ENCODE results near the gene KCNH3. TPM values are rescaled to one million over a fixed set of nuclear protein-coding genes. Genes with fewer than 3 reads are reported as not detected.
"Not testable (repeated sequence)": the region's sequence is repeated elsewhere in the genome, so short reads cannot be mapped to it uniquely, and the experiment has no call there.

Gene KCNH3
- total RNA-seq, 1 donor from 2014 or later = 0.83 TPM

GRCh38 chr12:49583366-49584094 is 44.7 kb downstream of the KCNH3 start:
- intact Hi-C loops (cut with micrococcal nuclease) = no loop called here

GRCh38 chr12:49584591-49584990 is 45.8 kb downstream of the KCNH3 start:
- intact Hi-C loops (cut with micrococcal nuclease) = no loop called here

- intact Hi-C loops (cut with micrococcal nuclease) = no loop called here
Measured at GRCh38 chr12:49585477-49586459, 46.9 kb downstream of the KCNH3 start.

- intact Hi-C loops (cut with micrococcal nuclease) = no loop called here
Measured at GRCh38 chr12:49587174-49587908, 48.5 kb downstream of the KCNH3 start.

GRCh38 chr12:49588281-49588680 is 49.5 kb downstream of the KCNH3 start:
- intact Hi-C loops (cut with micrococcal nuclease) = no loop called here

GRCh38 chr12:49588721-49589516 is 50.1 kb downstream of the KCNH3 start:
- intact Hi-C loops (cut with micrococcal nuclease) = no loop called here

GRCh38 chr12:49598527-49598926 is 59.7 kb downstream of the KCNH3 start:
- intact Hi-C loops (cut with micrococcal nuclease) = no loop called here

- intact Hi-C loops (cut with micrococcal nuclease) = no loop called here
Measured at GRCh38 chr12:49599961-49600360, 61.1 kb downstream of the KCNH3 start.

- intact Hi-C loops (cut with micrococcal nuclease) = no loop called here
Measured at GRCh38 chr12:49603721-49604120, 64.9 kb downstream of the KCNH3 start.

GRCh38 chr12:49604856-49605255 is 66.0 kb downstream of the KCNH3 start:
- intact Hi-C loops (cut with micrococcal nuclease) = no loop called here

GRCh38 chr12:49605539-49605938 is 66.7 kb downstream of the KCNH3 start, which contains the start of gene FAM186B:
FAM186B (minus strand) TSS chr12:49605639; CDS start chr12:49605477, 162 bp downstream.
- intact Hi-C loops (cut with micrococcal nuclease) = not testable (repeated sequence)

Other genes with a start within 250 kb of the KCNH3 start
- gene PRPH, start 243.9 kb upstream of the KCNH3 start, total RNA-seq = not detected in 2 replicates
- 62.2 and 67.1 TPM in 2 replicates for gene TROAP, start 215.8 kb upstream of the KCNH3 start, total RNA-seq
- not detected in 2 replicates for gene C1QL4, start 201.8 kb upstream of the KCNH3 start, total RNA-seq
- not detected in 2 replicates for gene DNAJC22, start 192.1 kb upstream of the KCNH3 start, total RNA-seq
- 11.4 and 15.7 TPM in 2 replicates for gene SPATS2, start 171.6 kb upstream of the KCNH3 start, total RNA-seq
- 72.2 and 72.4 TPM in 2 replicates for gene MCRS1, start 29.1 kb downstream of the KCNH3 start, total RNA-seq
- 0.29 and 0.54 TPM in 2 replicates for gene FAM186B, start 66.6 kb downstream of the KCNH3 start, total RNA-seq
- 11.2 and 12.2 TPM in 2 replicates for gene PRPF40B, start 84.5 kb downstream of the KCNH3 start, total RNA-seq
- gene FMNL3, start 168.4 kb downstream of the KCNH3 start, total RNA-seq = 49.0 and 50.2 TPM in 2 replicates
- 469 and 485 TPM in 2 replicates for gene TMBIM6, start 202.5 kb downstream of the KCNH3 start, total RNA-seq